MM.1S (cell line): Measurements from ENCODE around the gene GSN.
"Not testable (repeated sequence)": the region's sequence is repeated elsewhere in the genome, so short reads cannot be mapped to it uniquely, and the experiment has no call there.

ENCODE experiments used
- DNase-seq: peaks from one replicate; pipeline ENCODE4 v3.0.0-alpha.2; 2015
- H2AFZ ChIP-seq: fragments of 300-600 bp; sonication (generic); 2 replicates; pipeline ENCODE4 v1.6.0; 2016; ENCODE audit warnings: antibody characterized with exemption, low read length
- H3F3A ChIP-seq: fragments of 300-600 bp; sonication (generic); 2 replicates; pipeline ENCODE4 v1.6.1; 2016; ENCODE audit warnings: mild to moderate bottlenecking, antibody characterized with exemption, low read length, moderate library complexity, mixed read lengths; ENCODE audit not compliant: insufficient read depth
- H3K27ac ChIP-seq: fragments of 300-600 bp; sonication (generic); 2 replicates; pipeline ENCODE4 v1.5.1; 2016; ENCODE audit warnings: mild to moderate bottlenecking, low read length
- H3K27me3 ChIP-seq: fragments of 300-600 bp; sonication (generic); replicated peaks from 2 replicates; pipeline ENCODE4 v1.6.0; 2016; ENCODE audit warnings: low read length; ENCODE audit not compliant: insufficient read depth
- H3K36me3 ChIP-seq: fragments of 300-600 bp; sonication (generic); replicated peaks from 2 replicates; pipeline ENCODE4 v1.6.1; 2016; ENCODE audit warnings: mild to moderate bottlenecking, low read length, mixed read lengths; ENCODE audit not compliant: insufficient read depth
- H3K4me1 ChIP-seq: fragments of 300-600 bp; sonication (generic); 2 replicates; pipeline ENCODE4 v1.6.1; 2016; ENCODE audit warnings: low read length, mixed read lengths
- H3K4me2 ChIP-seq: fragments of 300-600 bp; sonication (generic); 2 replicates; pipeline ENCODE4 v1.6.0; 2016; ENCODE audit warnings: low read depth, low read length
- H3K4me3 ChIP-seq: fragments of 300-600 bp; sonication (generic); 2 replicates; pipeline ENCODE4 v1.5.1; 2016; ENCODE audit warnings: low read length, mixed read lengths
- H3K79me2 ChIP-seq: fragments of 300-600 bp; sonication (generic); 2 replicates; pipeline ENCODE4 v1.6.1; 2016; ENCODE audit warnings: mixed run types, low read length, mixed read lengths
- H3K9ac ChIP-seq: fragments of 300-600 bp; sonication (generic); 2 replicates; pipeline ENCODE4 v1.6.1; 2016; ENCODE audit warnings: low read length, mixed read lengths
- H3K9me2 ChIP-seq: fragments of 300-600 bp; sonication (generic); replicated peaks from 2 replicates; pipeline ENCODE4 v1.6.1; 2016; ENCODE audit warnings: mild to moderate bottlenecking, low read length, mixed read lengths; ENCODE audit not compliant: insufficient read depth
- H3K9me3 ChIP-seq: fragments of 300-600 bp; sonication (generic); replicated peaks from 2 replicates; pipeline ENCODE4 v1.6.1; 2016; ENCODE audit warnings: mild to moderate bottlenecking, low read length, mixed read lengths; ENCODE audit not compliant: insufficient read depth
- H4K20me1 ChIP-seq: fragments of 300-600 bp; sonication (generic); 2 replicates; pipeline ENCODE4 v1.6.1; 2016; ENCODE audit warnings: mild to moderate bottlenecking, low read length, moderate library complexity, mixed read lengths; ENCODE audit not compliant: insufficient read depth
- CTCF ChIP-seq: fragments of 300-600 bp; sonication (generic); IDR thresholded peaks from 2 replicates; pipeline ENCODE4 v1.5.1; 2016; ENCODE audit warnings: antibody characterized with exemption, low read length, mixed read lengths
- EZH2 ChIP-seq: fragments of 300-600 bp; sonication (generic); optimal IDR thresholded peaks from 2 replicates; pipeline ENCODE3; 2017; ENCODE audit warnings: low read depth, mild to moderate bottlenecking, antibody characterized with exemption, low read length, mixed read lengths
- EZH2phosphoT487 ChIP-seq: fragments of 300-600 bp; sonication (generic); IDR thresholded peaks from 2 replicates; pipeline ENCODE4 v1.6.1; 2018; ENCODE audit warnings: antibody characterized with exemption, low read length

GSN gene

GRCh38 chr9:121289026-121289771 lies 21.2 kb downstream of the GSN start:
- no peaks in the 10 kb centered on the region for H3K27me3 ChIP-seq
- no peaks in the 10 kb centered on the region for H3K36me3 ChIP-seq
- TF ChIP-seq EZH2phosphoT487 (no peak), CTCF (no peak), EZH2 (no peak)
- no peaks in the 10 kb centered on the region for H3F3A ChIP-seq
- DNase-seq, result no peak
- H3K27ac ChIP-seq, result no peak overlapping the region
- no peak overlapping the region for H2AFZ ChIP-seq
- no peaks in the 10 kb centered on the region for H4K20me1 ChIP-seq
- no peak overlapping the region for H3K9ac ChIP-seq
- H3K4me2 ChIP-seq, result no peak overlapping the region
- no peaks in the 10 kb centered on the region for H3K9me2 ChIP-seq
- H3K4me1 ChIP-seq, result no peaks in the 10 kb centered on the region
- H3K9me3 ChIP-seq, result no peaks in the 10 kb centered on the region
- H3K79me2 ChIP-seq, result no peaks in the 10 kb centered on the region
- no peak overlapping the region for H3K4me3 ChIP-seq

- Histone ChIP-seq H3K4me2 (no peak overlapping the region), H2AFZ (no peak overlapping the region)
Measured at GRCh38 chr9:121289772-121290370, 21.9 kb downstream of the GSN start.

GRCh38 chr9:121291536-121291935 lies 23.6 kb downstream of the GSN start:
- not testable (repeated sequence) for H3K4me2 ChIP-seq, H3K9me3 ChIP-seq, H3K9ac ChIP-seq, H3K27ac ChIP-seq, DNase-seq, H3K4me3 ChIP-seq, H3K36me3 ChIP-seq, H3K4me1 ChIP-seq, H3K9me2 ChIP-seq, H3K27me3 ChIP-seq, H3K79me2 ChIP-seq, H2AFZ ChIP-seq, H4K20me1 ChIP-seq, H3F3A ChIP-seq

More at GRCh38 chr9:121289772-121290370, 21.9 kb downstream of the GSN start:
- Histone ChIP-seq H3F3A (no peaks in the 10 kb centered on the region), H3K27ac (no peak overlapping the region), H3K4me1 (no peaks in the 10 kb centered on the region), H3K4me3 (no peak overlapping the region), H3K9ac (no peak overlapping the region), H3K9me2 (no peaks in the 10 kb centered on the region), H3K27me3 (no peaks in the 10 kb centered on the region), H3K9me3 (no peaks in the 10 kb centered on the region), H3K36me3 (no peaks in the 10 kb centered on the region), H4K20me1 (no peaks in the 10 kb centered on the region), H3K79me2 (no peaks in the 10 kb centered on the region)
- TF ChIP-seq EZH2phosphoT487 (no peak), EZH2 (no peak), CTCF (no peak)
- DNase-seq, result no peak

GRCh38 chr9:121292051-121292450 lies 24.1 kb downstream of the GSN start:
- Histone ChIP-seq H3K4me2 (no peak overlapping the region), H3K27ac (no peak overlapping the region), H3K9ac (no peak overlapping the region), H3K4me1 (no peaks in the 10 kb centered on the region), H3K9me2 (no peaks in the 10 kb centered on the region), H3K9me3 (no peaks in the 10 kb centered on the region), H3K36me3 (no peaks in the 10 kb centered on the region), H3K79me2 (no peaks in the 10 kb centered on the region), H3F3A (no peaks in the 10 kb centered on the region), H3K4me3 (no peak overlapping the region), H3K27me3 (no peaks in the 10 kb centered on the region), H2AFZ (no peak overlapping the region), H4K20me1 (no peaks in the 10 kb centered on the region)
- no peak for TF ChIP-seq EZH2
- no peak for TF ChIP-seq EZH2phosphoT487
- TF ChIP-seq CTCF, result no peak
- no peak for DNase-seq
